Hepatocyte (in vitro differentiated cells): ENCODE results near the gene CRY2.

ENCODE experiments used
- CTCF ChIP-seq: fragments of 200-600 bp; sonication (generic); IDR thresholded peaks from 2 replicates; pipeline ENCODE4 v1.5.1; 2016; ENCODE audit warnings: antibody characterized with exemption, mild to moderate bottlenecking; ENCODE audit not compliant: poor library complexity
- EZH2phosphoT487 ChIP-seq: fragments of 200-600 bp; sonication (generic); IDR thresholded peaks from one replicate; pipeline ENCODE4 v1.6.1; 2018; ENCODE audit warnings: antibody characterized with exemption, mild to moderate bottlenecking, low read depth, moderate library complexity; ENCODE audit not compliant: unreplicated experiment, severe bottlenecking

GRCh38 chr11:45924927-45925326, 77.7 kb downstream of the CRY2 start:
- TF ChIP-seq CTCF (no peak), EZH2phosphoT487 (no peak)
